Measurements from ENCODE around the gene ARHGAP45.

DNA sequence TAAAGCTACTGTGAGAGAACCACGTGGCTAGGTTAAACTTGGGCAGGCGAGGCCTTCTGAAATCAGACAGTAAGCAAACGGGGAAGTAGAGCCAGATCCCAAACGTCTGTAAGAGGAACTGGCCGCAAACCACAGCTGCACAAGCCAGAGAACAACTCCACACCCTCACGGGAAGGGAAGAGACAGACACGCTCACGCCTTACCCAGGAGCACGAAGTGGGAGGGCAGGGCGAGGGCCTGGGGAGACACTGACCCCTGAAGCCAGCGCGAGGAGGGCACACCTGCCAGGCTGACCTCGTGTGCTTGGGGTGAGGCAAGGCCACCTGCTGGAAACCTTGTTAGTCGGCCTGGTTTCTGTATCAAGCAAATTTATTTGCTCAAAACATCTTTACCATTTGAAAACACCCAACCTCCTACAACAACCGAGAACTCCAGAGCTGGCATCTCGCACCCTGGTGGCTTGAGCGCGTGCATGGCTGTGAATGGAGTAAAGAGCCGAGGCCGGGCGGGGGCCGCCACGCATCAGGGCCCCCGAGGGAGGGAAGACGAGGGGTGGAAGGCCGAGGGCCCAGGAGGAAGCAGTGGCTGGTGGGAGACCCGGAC, 20.9 kb downstream of the ARHGAP45 start:
- TF ChIP-seq, protein P1, sequence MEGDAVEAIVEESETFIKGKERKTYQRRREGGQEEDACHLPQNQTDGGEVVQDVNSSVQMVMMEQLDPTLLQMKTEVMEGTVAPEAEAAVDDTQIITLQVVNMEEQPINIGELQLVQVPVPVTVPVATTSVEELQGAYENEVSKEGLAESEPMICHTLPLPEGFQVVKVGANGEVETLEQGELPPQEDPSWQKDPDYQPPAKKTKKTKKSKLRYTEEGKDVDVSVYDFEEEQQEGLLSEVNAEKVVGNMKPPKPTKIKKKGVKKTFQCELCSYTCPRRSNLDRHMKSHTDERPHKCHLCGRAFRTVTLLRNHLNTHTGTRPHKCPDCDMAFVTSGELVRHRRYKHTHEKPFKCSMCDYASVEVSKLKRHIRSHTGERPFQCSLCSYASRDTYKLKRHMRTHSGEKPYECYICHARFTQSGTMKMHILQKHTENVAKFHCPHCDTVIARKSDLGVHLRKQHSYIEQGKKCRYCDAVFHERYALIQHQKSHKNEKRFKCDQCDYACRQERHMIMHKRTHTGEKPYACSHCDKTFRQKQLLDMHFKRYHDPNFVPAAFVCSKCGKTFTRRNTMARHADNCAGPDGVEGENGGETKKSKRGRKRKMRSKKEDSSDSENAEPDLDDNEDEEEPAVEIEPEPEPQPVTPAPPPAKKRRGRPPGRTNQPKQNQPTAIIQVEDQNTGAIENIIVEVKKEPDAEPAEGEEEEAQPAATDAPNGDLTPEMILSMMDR (IDR thresholded peaks at IDR 0.05; ENCODE audit: low read depth, low read length): peak; percentile 36
- no peak for TF ChIP-seq EZH2phosphoT487 (IDR thresholded peaks at IDR 0.05; ENCODE audit: low read depth)
